CD14-positive monocyte (primary cell): ENCODE measurements around the gene BANP. TPM values are rescaled to one million over a fixed set of nuclear protein-coding genes. Genes with fewer than 3 reads are reported as not detected.
A peak's percentile ranks its signal among the peaks of the same experiment; 100 is the strongest.

Experiments used
- DNase-seq, 3 donors: peaks; one replicate each; pipeline ENCODE4 v3.0.0-alpha.2; 2011 to 2022
- H2AFZ ChIP-seq: 2 replicates; pipeline ENCODE4 v1.6.0; 2012; ENCODE audit warnings: mild to moderate bottlenecking, low read depth, low read length, inconsistent platforms; ENCODE audit not compliant: insufficient read depth, poor library complexity, severe bottlenecking
- H3K27ac ChIP-seq, 2 donors: 1 replicate in 1 of 2; 2 replicates in 1 of 2; pipeline ENCODE4 v1.5.1; 2012 to 2013; ENCODE audit warnings: low read length in 2 of 2, control low read depth in 1 of 2, inconsistent platforms in 1 of 2, low read depth in 1 of 2, mild to moderate bottlenecking in 1 of 2
- H3K27me3 ChIP-seq, 2 donors: one replicate each; pipeline versions ENCODE4 v1.6.0 to v1.6.1; 2011 to 2013; ENCODE audit warnings: low read length in 2 of 2; ENCODE audit not compliant: control insufficient read depth in 2 of 2, insufficient read depth in 2 of 2
- H3K36me3 ChIP-seq, 2 donors: replicated peaks in 1 of 2; 1 replicate in 1 of 2; 2 replicates in 1 of 2; pipeline versions ENCODE4 v1.5.1 to v1.6.1; 2012 to 2013; ENCODE audit warnings: low read length in 2 of 2, control low read depth in 1 of 2, inconsistent platforms in 1 of 2, mild to moderate bottlenecking in 1 of 2; ENCODE audit not compliant: insufficient read depth in 2 of 2, control insufficient read depth in 1 of 2
- H3K4me1 ChIP-seq, 2 donors: 1 replicate in 1 of 2; 2 replicates in 1 of 2; pipeline versions ENCODE4 v1.5.1 to v1.6.1; 2012 to 2013; ENCODE audit warnings: low read length in 2 of 2, control low read depth in 1 of 2, inconsistent platforms in 1 of 2, mild to moderate bottlenecking in 1 of 2, moderate library complexity in 1 of 2; ENCODE audit not compliant: insufficient read depth in 2 of 2, control insufficient read depth in 1 of 2
- H3K4me2 ChIP-seq: replicated peaks from 2 replicates; pipeline ENCODE3; 2012; ENCODE audit warnings: low read length, moderate library complexity, mild to moderate bottlenecking; ENCODE audit not compliant: poor library complexity, severe bottlenecking; ENCODE audit errors: extremely low read depth
- H3K4me3 ChIP-seq, 3 experiments: fragments of 200-600 bp in 1 of 3; sonication (generic) in 1 of 3; replicated peaks in 1 of 3; 1 replicate in 2 of 3; 2 replicates in 1 of 3; pipeline ENCODE4 v1.5.1; 2011 to 2013; ENCODE audit warnings: low read length in 3 of 3, mild to moderate bottlenecking in 3 of 3, control low read depth in 2 of 3, low read depth in 2 of 3, inconsistent platforms in 1 of 3, moderate library complexity in 1 of 3
- H3K79me2 ChIP-seq: 2 replicates; pipeline ENCODE4 v1.6.0; 2012; ENCODE audit warnings: mild to moderate bottlenecking, control low read depth, inconsistent platforms, low read length, moderate library complexity; ENCODE audit not compliant: insufficient read depth
- H3K9ac ChIP-seq: 2 replicates; pipeline ENCODE4 v1.6.0; 2017; ENCODE audit warnings: low read length, mild to moderate bottlenecking; ENCODE audit not compliant: insufficient read depth, poor library complexity, severe bottlenecking
- H3K9me3 ChIP-seq, 2 donors: replicated peaks in 1 of 2; 1 replicate in 1 of 2; 2 replicates in 1 of 2; pipeline versions ENCODE4 v1.5.1 to v1.6.1; 2012 to 2013; ENCODE audit warnings: low read length in 2 of 2, control low read depth in 1 of 2; ENCODE audit not compliant: control insufficient read depth in 1 of 2, insufficient read depth in 1 of 2
- H4K20me1 ChIP-seq: 2 replicates; pipeline ENCODE4 v1.6.0; 2012; ENCODE audit warnings: mild to moderate bottlenecking, low read length, control low read depth, moderate library complexity; ENCODE audit not compliant: insufficient read depth
- H3K27ac Mint-ChIP-seq, 7 donors: one replicate each; pipeline ENCODE4 v1.8.0; 2020; ENCODE audit warnings: mild to moderate bottlenecking in 7 of 7, mixed read lengths in 7 of 7, moderate library complexity in 6 of 7, inconsistent platforms in 2 of 7
- H3K27me3 Mint-ChIP-seq, 3 donors: one replicate each; pipeline ENCODE4 v1.8.0; 2021 to 2022; ENCODE audit warnings: low read depth in 3 of 3, mild to moderate bottlenecking in 3 of 3, mixed read lengths in 3 of 3, moderate library complexity in 3 of 3, inconsistent platforms in 1 of 3
- H3K36me3 Mint-ChIP-seq, 2 donors: one replicate each; pipeline ENCODE4 v1.8.0; 2020; ENCODE audit warnings: mixed read lengths in 2 of 2, inconsistent platforms in 1 of 2, mild to moderate bottlenecking in 1 of 2
- H3K4me1 Mint-ChIP-seq: one replicate; pipeline ENCODE4 v1.8.0; 2020; ENCODE audit warnings: mild to moderate bottlenecking, mixed read lengths
- H3K4me3 Mint-ChIP-seq, 2 donors: one replicate each; pipeline ENCODE4 v1.8.0; 2020; ENCODE audit warnings: mild to moderate bottlenecking in 2 of 2, mixed read lengths in 2 of 2, moderate library complexity in 1 of 2
- H3K9me3 Mint-ChIP-seq, 7 donors: one replicate each; pipeline ENCODE4 v1.8.0; 2020 to 2022; ENCODE audit warnings: mixed read lengths in 7 of 7, mild to moderate bottlenecking in 6 of 7, moderate library complexity in 6 of 7, inconsistent platforms in 2 of 7
- CTCF ChIP-seq: fragments of 200-600 bp; IDR thresholded peaks from one replicate; pipeline ENCODE4 v1.8.0; 2022; ENCODE audit warnings: antibody characterized with exemption, mild to moderate bottlenecking
- WGBS: methylation state at CpG from one replicate; pipeline ENCODE4 v1.1.5; 2013; ENCODE audit warnings: missing lambda C conversion rate; ENCODE audit not compliant: insufficient coverage; 5-methylcytosine and 5-hydroxymethylcytosine counted together
- intact Hi-C, 2 donors: fragments of 100-400 bp; cut with micrococcal nuclease; formaldehyde crosslinking; loops; one replicate each; pipeline versions ENCODE4 v1.15.0 to v1.15.1; 2023
- polyA plus RNA-seq, 3 donors: library from polyadenylated mRNA; depleted of rRNA in 1 of 3; unstranded in 2 of 3; stranded (reverse) in 1 of 3; fragments of 300-500 nt in 2 of 3; fragments of >200 nt in 1 of 3; fragmentation: Illumina TruSeq in 2 of 3; gene quantifications; 1 replicate in 2 of 3; 2 replicates in 1 of 3; pipeline ENCODE4 v1.2.3, GENCODE V29; 2012 to 2021

Gene BANP
- polyA plus RNA-seq, 3 donors: 10.1 to 40.9 (median 11.7) TPM

- peaks cover 0 to 5% (median 0%) of the 10 kb centered on the region in 3 donors for H3K27me3 Mint-ChIP-seq
- H3K79me2 ChIP-seq: peaks cover 64% of the 10 kb centered on the region
- H3K27me3 ChIP-seq: no peaks in the 10 kb centered on the region
- peaks cover 70 to 88% of the 10 kb centered on the region in 2 donors for H3K4me1 ChIP-seq
- H3K4me1 Mint-ChIP-seq: peaks cover 71% of the 10 kb centered on the region
- peak overlapping the region; percentile 97 to 99 for H3K27ac ChIP-seq
- H3K4me3 Mint-ChIP-seq: peak overlapping the region; percentile 81 to 84
- peak overlapping the region; percentile 89 for H3K4me2 ChIP-seq
- H3K36me3 ChIP-seq: peaks cover 0 to 7% of the 10 kb centered on the region in 2 donors
- WGBS: 10% methylated on average over 10 of the region's 14 CpGs
- peak overlapping the region in 2 of 3 experiments; percentile 8 to 94 for H3K4me3 ChIP-seq
- H3K36me3 Mint-ChIP-seq: peaks cover 29 to 31% of the 10 kb centered on the region in 2 donors
- no peaks in the 10 kb centered on the region for H3K9me3 ChIP-seq
- H4K20me1 ChIP-seq: no peaks in the 10 kb centered on the region
- intact Hi-C loops: loop anchor here (5.0 to 10.0 kb wide), 2 partner anchors 33 to 750 kb away; partner anchors contain the start of genes CTU2 (in 1 of the 2) and RNF166 (in 1 of the 2)
- peak overlapping the region; percentile 90 for H3K9ac ChIP-seq
- TF ChIP-seq CTCF: no peak
- H2AFZ ChIP-seq: no peak overlapping the region
- DNase-seq: peak; percentile 89 to 93 (median 89)
- peaks cover 0 to 2% (median 0%) of the 10 kb centered on the region in 7 donors for H3K9me3 Mint-ChIP-seq
- peak overlapping the region; percentile 96 to 100 (median 97) for H3K27ac Mint-ChIP-seq
Measured at GRCh38 chr16:87954361-87954760, 3.1 kb downstream of the BANP start.

- peak overlapping the region; percentile 96 to 100 (median 97) for H3K27ac Mint-ChIP-seq
- peak overlapping the region; percentile 90 for H3K9ac ChIP-seq
- H3K9me3 ChIP-seq: no peaks in the 10 kb centered on the region
- 58% methylated on average over 13 of the region's 15 CpGs for WGBS
- peaks cover 0 to 7% of the 10 kb centered on the region in 2 donors for H3K36me3 ChIP-seq
- peaks cover 68% of the 10 kb centered on the region for H3K79me2 ChIP-seq
- TF ChIP-seq CTCF: no peak
- intact Hi-C loops: loop anchor here (1.0 to 10.0 kb wide), 3 partner anchors 8 to 750 kb away; partner anchors contain the start of genes CTU2 (in 1 of the 2) and RNF166 (in 1 of the 2)
- no peak overlapping the region for H2AFZ ChIP-seq
- peak overlapping the region; percentile 97 to 99 for H3K27ac ChIP-seq
- H3K4me3 ChIP-seq: peak overlapping the region in 2 of 3 experiments; percentile 8 to 94
- H3K36me3 Mint-ChIP-seq: peaks cover 31% of the 10 kb centered on the region in 2 donors
- H3K4me1 Mint-ChIP-seq: peaks cover 74% of the 10 kb centered on the region
- H3K4me3 Mint-ChIP-seq: peak overlapping the region; percentile 81 to 84
- H3K4me1 ChIP-seq: peaks cover 73 to 88% of the 10 kb centered on the region in 2 donors
- H3K9me3 Mint-ChIP-seq: peaks cover 0 to 2% (median 0%) of the 10 kb centered on the region in 7 donors
- peak overlapping the region; percentile 89 for H3K4me2 ChIP-seq
- H4K20me1 ChIP-seq: no peaks in the 10 kb centered on the region
- H3K27me3 ChIP-seq: no peaks in the 10 kb centered on the region
- peak in 1 of 3 donors; percentile 33 for DNase-seq
- H3K27me3 Mint-ChIP-seq: peaks cover 0 to 6% (median 0%) of the 10 kb centered on the region in 3 donors
Measured at GRCh38 chr16:87954826-87955225, 3.6 kb downstream of the BANP start.
